ENCODE measurements around the gene CEBPG. TPM values are rescaled to one million over a fixed set of nuclear protein-coding genes. Genes with fewer than 3 reads are reported as not detected.

The CEBPG gene
- polyA plus RNA-seq, 1 donor from 2014 or later, result 67.5 TPM

- Histone ChIP-seq H3K9ac (ENCODE audit: low read length) (peak overlapping the region; percentile 88), H3K79me2 (replicated peaks; ENCODE audit: insufficient read depth, low read length) (peaks cover 52% of the 10 kb centered on the region), H3K9me3 (ENCODE audit: low read length) (no peaks in the 10 kb centered on the region), H3F3A (ENCODE audit: insufficient read depth, low read length, poor library complexity, severe bottlenecking) (no peaks in the 10 kb centered on the region), H3K4me3 (ENCODE audit: low read length) (peak overlapping the region; percentile 80), H4K20me1 (ENCODE audit: insufficient read depth) (peaks cover 10% of the 10 kb centered on the region), H3K9me2 (ENCODE audit: insufficient read depth, low read length) (no peaks in the 10 kb centered on the region), H3K27ac (ENCODE audit: low read length) (peak overlapping the region; percentile 29), H3K4me2 (ENCODE audit: low read length) (peak overlapping the region; percentile 89), H3K36me3 (ENCODE audit: insufficient read depth, low read length) (no peaks in the 10 kb centered on the region), H3K27me3 (ENCODE audit: insufficient read depth, low read depth, low read length) (no peaks in the 10 kb centered on the region), H2AFZ (ENCODE audit: low read depth, low read length) (no peak overlapping the region)
- TF ChIP-seq, protein P1, sequence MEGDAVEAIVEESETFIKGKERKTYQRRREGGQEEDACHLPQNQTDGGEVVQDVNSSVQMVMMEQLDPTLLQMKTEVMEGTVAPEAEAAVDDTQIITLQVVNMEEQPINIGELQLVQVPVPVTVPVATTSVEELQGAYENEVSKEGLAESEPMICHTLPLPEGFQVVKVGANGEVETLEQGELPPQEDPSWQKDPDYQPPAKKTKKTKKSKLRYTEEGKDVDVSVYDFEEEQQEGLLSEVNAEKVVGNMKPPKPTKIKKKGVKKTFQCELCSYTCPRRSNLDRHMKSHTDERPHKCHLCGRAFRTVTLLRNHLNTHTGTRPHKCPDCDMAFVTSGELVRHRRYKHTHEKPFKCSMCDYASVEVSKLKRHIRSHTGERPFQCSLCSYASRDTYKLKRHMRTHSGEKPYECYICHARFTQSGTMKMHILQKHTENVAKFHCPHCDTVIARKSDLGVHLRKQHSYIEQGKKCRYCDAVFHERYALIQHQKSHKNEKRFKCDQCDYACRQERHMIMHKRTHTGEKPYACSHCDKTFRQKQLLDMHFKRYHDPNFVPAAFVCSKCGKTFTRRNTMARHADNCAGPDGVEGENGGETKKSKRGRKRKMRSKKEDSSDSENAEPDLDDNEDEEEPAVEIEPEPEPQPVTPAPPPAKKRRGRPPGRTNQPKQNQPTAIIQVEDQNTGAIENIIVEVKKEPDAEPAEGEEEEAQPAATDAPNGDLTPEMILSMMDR (IDR thresholded peaks at IDR 0.05; ENCODE audit: poor library complexity, severe bottlenecking), result peak; percentile 8
- no peak for TF ChIP-seq SMC3 (conservative IDR thresholded peaks at IDR 0.05; ENCODE audit: poor library complexity)
Observed at GRCh38 chr19:33374236-33374714, 766 bp downstream of the CEBPG start.

- H3K9me2 ChIP-seq (ENCODE audit: insufficient read depth, low read length), result no peaks in the 10 kb centered on the region
- peak overlapping the region; percentile 88 for H3K9ac ChIP-seq (ENCODE audit: low read length)
- peak overlapping the region; percentile 80 for H3K4me3 ChIP-seq (ENCODE audit: low read length)
- no peak overlapping the region for H3K27ac ChIP-seq (ENCODE audit: low read length)
- no peaks in the 10 kb centered on the region for H3K36me3 ChIP-seq (ENCODE audit: insufficient read depth, low read length)
- H3K27me3 ChIP-seq (ENCODE audit: insufficient read depth, low read depth, low read length), result no peaks in the 10 kb centered on the region
- no peak overlapping the region for H2AFZ ChIP-seq (ENCODE audit: low read depth, low read length)
- no peaks in the 10 kb centered on the region for H3F3A ChIP-seq (ENCODE audit: insufficient read depth, low read length, poor library complexity, severe bottlenecking)
- H3K4me2 ChIP-seq (ENCODE audit: low read length), result peak overlapping the region; percentile 89
- TF ChIP-seq SMC3 (conservative IDR thresholded peaks at IDR 0.05; ENCODE audit: poor library complexity) (no peak), RAD21 (conservative IDR thresholded peaks at IDR 0.05) (no peak), TAF1 (IDR thresholded peaks at IDR 0.05; ENCODE audit: low read depth) (no peak), EP300 (conservative IDR thresholded peaks at IDR 0.05; ENCODE audit: poor library complexity, severe bottlenecking) (no peak), POLR2AphosphoS5 (IDR thresholded peaks at IDR 0.05) (no peak), EZH2 (IDR thresholded peaks at IDR 0.05; ENCODE audit: borderline replicate concordance, insufficient read depth, low read length, poor library complexity, severe bottlenecking) (no peak), MXI1 (conservative IDR thresholded peaks at IDR 0.05; ENCODE audit: poor library complexity, severe bottlenecking) (no peak)
- TF ChIP-seq, protein P2, sequence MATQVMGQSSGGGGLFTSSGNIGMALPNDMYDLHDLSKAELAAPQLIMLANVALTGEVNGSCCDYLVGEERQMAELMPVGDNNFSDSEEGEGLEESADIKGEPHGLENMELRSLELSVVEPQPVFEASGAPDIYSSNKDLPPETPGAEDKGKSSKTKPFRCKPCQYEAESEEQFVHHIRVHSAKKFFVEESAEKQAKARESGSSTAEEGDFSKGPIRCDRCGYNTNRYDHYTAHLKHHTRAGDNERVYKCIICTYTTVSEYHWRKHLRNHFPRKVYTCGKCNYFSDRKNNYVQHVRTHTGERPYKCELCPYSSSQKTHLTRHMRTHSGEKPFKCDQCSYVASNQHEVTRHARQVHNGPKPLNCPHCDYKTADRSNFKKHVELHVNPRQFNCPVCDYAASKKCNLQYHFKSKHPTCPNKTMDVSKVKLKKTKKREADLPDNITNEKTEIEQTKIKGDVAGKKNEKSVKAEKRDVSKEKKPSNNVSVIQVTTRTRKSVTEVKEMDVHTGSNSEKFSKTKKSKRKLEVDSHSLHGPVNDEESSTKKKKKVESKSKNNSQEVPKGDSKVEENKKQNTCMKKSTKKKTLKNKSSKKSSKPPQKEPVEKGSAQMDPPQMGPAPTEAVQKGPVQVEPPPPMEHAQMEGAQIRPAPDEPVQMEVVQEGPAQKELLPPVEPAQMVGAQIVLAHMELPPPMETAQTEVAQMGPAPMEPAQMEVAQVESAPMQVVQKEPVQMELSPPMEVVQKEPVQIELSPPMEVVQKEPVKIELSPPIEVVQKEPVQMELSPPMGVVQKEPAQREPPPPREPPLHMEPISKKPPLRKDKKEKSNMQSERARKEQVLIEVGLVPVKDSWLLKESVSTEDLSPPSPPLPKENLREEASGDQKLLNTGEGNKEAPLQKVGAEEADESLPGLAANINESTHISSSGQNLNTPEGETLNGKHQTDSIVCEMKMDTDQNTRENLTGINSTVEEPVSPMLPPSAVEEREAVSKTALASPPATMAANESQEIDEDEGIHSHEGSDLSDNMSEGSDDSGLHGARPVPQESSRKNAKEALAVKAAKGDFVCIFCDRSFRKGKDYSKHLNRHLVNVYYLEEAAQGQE (IDR thresholded peaks at IDR 0.05; ENCODE audit: borderline replicate concordance), result no peak
- TF ChIP-seq, protein P1 (IDR thresholded peaks at IDR 0.05; ENCODE audit: poor library complexity, severe bottlenecking), result no peak
- H4K20me1 ChIP-seq (ENCODE audit: insufficient read depth), result peaks cover 10% of the 10 kb centered on the region
- peaks cover 63% of the 10 kb centered on the region for H3K79me2 ChIP-seq (replicated peaks; ENCODE audit: insufficient read depth, low read length)
- no peaks in the 10 kb centered on the region for H3K9me3 ChIP-seq (ENCODE audit: low read length)
Observed at GRCh38 chr19:33375156-33375836, 1.8 kb downstream of the CEBPG start.
